Effector CD8-positive, alpha-beta T cell (primary cell): ENCODE results near the gene CYS1.
"Not testable (repeated sequence)": the region's sequence is repeated elsewhere in the genome, so short reads cannot be mapped to it uniquely, and the experiment has no call there.

Experiments used
- DNase-seq: peaks from one replicate; lab custom pipeline; 2025; lab: John Stamatoyannopoulos, UW

Gene CYS1

GRCh38 chr2:10046931-10047330 is 33.3 kb downstream of the CYS1 start:
- DNase-seq, result no peak

DNA sequence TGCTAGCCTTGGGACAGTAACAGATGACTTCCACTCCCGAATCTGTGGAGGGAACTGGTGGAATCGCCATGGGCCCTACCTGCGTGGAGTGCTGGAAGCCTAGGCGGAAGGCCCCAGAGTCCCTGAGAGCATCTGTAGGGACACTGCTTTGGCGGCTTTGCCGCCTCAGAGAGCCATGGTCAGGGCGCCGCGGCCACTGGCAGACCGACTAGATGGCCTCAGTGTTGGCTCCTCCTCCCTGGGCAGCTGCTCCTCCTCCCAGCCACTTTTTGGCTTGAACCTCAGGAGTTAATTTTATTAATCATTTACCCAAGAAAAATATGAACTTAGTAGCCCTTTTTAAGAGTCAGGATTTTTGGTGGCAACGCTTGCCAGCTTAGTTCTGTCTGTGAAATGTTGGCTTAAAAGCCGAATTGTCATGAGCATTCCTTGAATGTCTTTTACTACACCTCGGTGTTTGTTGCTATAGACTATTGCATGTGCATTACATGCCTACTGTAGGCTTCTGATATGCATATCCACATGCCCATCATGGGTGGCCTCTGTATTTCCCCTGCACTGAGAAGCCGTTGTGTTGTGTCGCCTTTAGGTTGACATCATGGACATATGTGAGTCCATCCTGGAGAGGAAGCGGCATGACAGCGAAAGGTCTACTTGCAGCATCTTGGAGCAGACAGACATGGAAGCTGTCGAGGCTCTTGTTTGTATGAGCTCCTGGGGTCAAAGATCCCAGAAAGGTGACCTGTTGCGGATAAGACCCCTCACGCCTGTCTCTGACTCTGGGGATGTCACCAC is 34.5 kb downstream of the CYS1 start:
- DNase-seq, result no peak

DNA sequence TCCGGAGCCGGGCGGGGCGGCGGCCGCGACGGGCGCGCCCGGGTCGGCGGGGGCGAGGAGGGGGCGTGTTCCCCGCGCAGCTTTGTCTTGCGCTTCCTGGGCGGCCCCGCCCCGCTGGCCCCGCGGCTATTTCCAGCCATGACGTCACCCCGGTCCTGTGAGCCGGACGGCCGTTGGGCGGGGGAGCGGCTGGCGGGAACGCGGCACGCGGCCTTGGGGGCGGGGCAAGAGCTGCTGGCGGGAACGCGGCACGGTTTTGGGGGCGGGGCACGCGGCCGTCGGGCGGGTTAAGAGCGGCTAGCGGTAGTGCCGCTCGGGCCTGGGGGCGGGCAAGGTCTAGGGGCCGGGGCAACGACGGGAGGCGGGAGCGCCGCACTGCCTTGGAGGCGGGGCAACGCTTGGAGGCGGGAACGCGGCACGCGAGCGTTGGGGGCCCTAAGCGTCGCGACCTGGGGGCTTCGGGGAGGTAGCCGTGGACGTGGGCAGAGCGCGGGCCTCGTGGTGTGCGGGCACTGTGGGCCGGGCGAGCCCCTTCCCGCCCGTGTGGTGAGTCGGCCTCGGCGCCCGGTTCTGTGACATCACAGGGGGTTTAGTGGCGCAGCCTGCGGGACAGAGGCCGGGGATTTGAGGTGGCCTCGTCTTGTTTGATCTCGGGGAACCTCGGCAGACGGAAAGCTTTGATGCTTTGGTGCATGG is 36.2 kb downstream of the CYS1 start:
- DNase-seq, result peak; percentile 88

DNA sequence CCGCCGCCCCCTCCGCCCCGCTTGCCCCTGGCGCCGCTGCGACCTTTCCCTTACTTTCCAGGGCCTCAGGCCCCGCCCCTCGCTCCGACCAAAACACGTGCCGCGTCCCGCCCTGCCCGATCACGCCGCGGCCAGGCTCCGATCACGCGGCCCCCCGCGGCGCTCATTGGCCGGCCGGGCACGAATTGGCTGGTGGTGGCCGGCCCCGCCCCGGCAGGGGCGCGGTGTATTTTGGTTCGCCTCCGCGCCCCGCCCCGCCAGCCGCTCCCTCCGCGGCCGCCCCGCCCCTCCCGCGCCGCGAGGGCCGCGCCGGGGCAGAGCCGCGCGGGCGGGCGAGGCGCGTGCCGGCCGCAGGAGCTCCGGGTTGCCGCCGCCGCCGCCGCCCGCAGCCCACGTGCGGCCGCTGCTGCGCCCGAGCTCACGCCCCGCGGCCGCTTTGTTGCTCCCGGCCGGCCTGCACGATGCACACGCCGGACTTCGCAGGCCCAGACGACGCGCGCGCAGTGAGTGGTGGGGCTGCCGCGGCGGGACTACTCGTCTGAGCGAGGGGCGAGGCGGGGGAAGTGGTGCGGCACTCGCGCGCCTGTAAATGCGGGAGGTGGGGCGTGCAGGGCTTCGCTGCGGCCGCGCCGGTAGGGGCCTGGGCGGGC is 36.8 kb downstream of the CYS1 start, which contains the start of gene KLF11:
Gene KLF11 (plus strand): TSS at position 295 of the 650 bp plus-strand sequence. CDS start 167 bp downstream, at position 462.
- peak; percentile 71 for DNase-seq

GRCh38 chr2:10042301-10043161 is 37.7 kb downstream of the CYS1 start:
- peak; percentile 12 for DNase-seq

DNA sequence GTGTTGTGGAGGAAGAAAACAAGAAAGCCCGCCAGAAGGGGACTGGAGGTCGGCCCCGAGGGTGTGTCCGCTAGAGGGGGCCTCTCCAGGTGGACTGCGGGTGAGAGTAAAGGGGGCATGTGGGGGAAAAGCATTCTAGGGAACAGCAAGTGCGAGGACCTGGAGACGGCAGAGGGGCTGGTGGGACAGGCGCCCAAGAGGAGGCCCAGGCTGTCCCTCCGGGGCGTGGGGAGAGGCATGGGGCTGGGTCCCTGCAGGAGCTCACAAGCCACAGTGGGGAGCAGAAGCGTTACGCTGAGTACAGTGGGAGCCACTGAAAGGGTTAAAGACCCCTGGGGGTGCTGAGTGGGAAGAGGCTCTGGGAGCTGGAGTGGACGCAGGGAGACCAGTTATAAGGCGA is 38.5 kb downstream of the CYS1 start:
- no peak for DNase-seq

- no peak for DNase-seq
Measured at GRCh38 chr2:10039658-10040410, 40.4 kb downstream of the CYS1 start.

- DNase-seq, result no peak
Measured at GRCh38 chr2:10038716-10039115, 41.5 kb downstream of the CYS1 start.

DNA sequence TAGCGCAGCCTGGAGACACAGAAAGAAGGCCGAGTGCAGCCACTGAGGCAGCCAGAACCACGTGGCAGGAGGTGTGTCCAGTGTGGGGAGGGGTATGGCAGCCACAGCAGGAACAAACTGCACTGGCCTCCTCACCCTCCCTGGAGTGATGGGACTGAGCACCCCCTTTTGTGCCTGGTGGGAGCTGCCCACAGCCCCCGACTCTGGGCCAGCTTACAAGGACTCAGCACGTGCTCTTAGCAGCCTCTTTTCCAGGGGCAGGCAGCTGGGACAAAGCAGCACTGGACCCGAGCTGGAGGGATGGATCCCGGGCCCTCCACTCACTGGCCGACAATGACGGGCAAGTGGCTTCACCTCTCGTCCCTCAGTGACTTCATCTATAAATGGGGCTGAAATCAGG is 42.1 kb downstream of the CYS1 start:
- DNase-seq, result no peak

GRCh38 chr2:10036095-10036884 is 43.9 kb downstream of the CYS1 start:
- peak; percentile 15 for DNase-seq

DNA sequence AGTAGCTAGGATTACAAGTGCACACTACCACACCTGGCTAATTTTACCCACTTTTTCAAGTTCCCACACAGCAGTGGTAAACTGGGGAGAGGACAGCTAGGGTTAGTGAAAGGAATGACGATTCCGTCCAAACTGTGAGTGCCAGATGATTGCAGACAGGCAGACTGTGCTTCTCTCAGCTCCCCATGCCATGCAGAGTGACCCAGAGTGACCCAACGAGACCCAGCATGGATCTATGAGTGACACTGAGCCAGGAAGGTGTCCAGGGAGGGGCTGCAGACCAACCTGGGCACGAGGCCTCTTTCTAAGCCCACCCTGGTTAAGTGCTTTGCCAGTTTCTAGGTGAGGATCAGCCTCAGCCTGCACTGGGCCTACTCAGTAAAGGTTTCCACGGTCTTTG is 44.6 kb downstream of the CYS1 start:
- no peak for DNase-seq

DNA sequence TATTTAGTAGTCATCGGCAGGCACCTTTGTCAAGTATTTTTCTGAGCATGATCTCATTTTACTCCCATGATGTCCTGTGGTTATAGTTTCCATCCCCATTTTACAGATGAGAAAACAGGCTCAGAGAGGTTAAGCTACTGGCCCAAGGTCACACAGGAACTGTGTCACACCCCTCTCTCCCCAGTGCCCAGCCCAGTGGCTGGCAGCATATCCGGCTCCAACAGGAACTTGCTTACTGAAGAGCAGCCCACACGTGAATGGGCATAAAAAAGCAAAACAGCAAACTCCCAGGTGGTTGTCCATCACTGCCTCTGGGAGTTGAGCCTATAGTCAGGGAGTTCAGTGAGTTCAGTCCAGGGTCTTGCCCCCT is 45.2 kb downstream of the CYS1 start:
- DNase-seq, result no peak

DNA sequence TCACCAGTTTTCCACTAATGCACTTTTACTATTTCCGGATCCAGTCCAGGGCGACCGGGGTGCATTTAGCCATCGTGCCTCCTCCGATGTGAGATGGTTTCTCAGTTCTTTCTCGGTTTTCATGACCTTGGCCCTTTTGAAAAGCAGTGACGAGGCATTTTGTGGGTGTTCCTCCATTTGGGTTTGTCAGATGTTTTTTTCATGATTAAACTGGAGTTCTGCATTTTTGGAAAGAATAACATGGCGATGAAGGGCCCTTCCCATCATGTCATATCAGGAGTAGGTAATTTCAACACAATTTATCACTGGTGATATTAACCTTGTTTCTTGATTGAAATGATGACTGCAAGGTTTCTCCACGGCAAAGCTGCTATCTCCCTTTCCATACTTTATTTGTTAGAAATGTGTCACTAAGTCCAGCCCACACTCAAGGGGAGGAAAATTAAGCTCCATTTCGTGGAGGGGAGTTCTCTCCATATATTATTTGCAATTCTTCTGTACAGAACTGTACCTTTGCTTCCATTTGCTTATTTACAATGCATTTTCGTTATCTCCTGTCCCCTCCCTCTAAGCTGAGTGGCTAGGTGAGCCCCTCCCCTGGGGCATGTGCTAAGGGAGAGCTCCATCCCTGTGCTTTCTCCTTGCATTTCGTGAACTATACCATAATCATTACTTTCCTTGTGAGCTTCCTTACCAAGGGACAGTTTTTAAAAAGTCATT is 45.7 kb downstream of the CYS1 start:
- DNase-seq, result no peak

DNA sequence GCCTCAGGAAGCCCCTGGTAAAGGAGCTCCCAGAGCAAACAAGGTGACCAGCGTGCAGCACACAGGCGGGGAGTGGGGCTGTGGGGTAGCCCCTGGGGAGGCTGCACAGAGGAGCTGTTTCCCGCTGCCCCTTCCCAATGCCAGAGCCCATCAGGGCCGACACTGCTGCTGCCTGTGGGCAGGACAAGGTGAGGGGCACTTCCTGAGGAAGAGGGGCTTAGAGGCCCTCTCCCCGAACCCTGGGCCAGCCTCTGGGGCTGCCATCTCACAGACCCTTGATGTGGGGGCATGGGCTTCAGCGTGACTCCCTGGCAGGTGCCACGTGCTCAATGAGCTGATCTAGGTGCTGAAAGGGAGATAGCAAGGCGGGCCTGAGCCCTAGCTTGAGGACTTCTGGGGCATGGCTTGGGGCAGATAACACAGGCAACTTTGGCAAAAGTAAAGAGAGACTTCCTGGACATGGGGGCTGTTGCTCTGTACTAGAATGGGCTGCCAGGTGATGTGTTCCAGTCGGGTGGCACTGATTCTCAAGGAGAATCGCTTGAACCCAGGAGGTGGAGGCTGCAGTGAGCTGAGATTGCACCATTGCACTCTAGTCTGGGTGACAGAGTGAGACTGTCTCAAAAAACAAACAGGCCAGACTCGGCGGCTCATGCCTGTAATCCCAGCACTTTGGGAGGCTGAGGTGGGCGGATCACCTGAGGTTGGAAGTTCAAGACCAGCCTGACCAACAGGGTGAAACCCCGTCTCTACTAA is 46.8 kb downstream of the CYS1 start:
- no peak for DNase-seq

- no peak for DNase-seq
Measured at GRCh38 chr2:10032746-10033105, 47.5 kb downstream of the CYS1 start.

DNA sequence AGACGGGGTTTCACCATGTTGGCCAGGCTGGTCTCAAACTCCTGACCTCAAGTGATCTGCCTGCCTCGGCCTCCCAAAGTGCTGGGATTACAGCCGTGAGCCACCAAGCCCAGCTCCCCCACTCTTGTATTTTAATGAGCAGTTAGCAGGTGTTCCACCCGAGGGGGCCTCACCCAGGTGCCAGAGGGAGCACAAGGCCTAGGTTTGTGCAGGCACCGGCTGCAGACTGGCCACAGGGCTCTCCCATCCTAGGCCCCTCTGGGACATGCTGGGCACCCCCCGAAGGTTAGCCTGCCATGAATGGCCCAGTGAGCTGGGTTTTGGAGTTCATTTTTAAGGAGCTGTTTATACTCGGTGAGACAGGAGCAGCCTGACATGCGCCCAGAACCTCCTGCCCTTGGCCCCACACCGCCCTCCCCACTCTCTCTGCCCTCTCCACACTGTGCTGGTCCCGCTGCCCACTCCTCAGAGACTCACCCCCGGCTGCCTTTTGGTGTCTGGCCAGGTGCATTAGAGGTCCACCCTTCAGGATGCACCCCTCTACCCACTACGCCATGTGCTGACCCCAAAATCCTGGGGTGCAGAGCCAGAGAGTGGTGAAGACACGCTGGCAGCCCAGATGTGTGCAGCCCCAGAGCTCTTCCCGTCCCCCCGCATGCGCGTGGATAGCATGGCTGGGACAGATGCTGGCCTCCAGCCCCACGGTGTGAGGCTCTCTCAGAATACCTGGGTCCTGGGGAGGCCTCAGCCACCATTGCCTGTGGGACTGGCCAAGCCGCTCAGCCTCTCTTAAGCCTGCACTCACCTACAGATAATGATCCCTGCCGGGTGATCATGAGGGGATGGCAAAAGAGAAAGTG is 48.1 kb downstream of the CYS1 start:
- no peak for DNase-seq

DNA sequence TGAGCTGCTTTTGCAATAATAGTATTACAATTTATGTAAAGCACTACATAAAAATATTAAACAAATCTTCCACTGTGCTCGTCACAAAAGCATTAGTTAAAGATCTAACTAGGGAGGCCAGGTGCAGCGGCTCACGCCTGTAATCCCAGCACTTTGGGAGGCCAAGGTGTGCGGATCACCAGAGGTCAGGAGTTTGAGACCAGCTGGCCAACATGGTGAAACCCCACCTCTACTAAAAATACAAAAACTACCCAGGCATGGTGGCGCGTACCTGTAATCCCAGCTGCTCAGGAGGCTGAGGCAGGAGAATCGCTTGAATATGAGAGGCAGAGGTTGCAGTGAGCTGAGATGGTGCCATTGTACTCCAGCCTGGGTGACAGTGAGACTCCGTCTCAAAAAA is 49.4 kb downstream of the CYS1 start:
- DNase-seq, result not testable (repeated sequence)

- DNase-seq, result no peak
Measured at GRCh38 chr2:10030311-10030736, 49.9 kb downstream of the CYS1 start.
